CD4-positive, alpha-beta T cell treated with Interleukin-10 for 1 hour (primary cell): ENCODE measurements around the gene SYNJ1.

Experiments
- DNase-seq: peaks from one replicate; pipeline ENCODE4 v3.0.0-alpha.2; 2020

Gene SYNJ1

DNA sequence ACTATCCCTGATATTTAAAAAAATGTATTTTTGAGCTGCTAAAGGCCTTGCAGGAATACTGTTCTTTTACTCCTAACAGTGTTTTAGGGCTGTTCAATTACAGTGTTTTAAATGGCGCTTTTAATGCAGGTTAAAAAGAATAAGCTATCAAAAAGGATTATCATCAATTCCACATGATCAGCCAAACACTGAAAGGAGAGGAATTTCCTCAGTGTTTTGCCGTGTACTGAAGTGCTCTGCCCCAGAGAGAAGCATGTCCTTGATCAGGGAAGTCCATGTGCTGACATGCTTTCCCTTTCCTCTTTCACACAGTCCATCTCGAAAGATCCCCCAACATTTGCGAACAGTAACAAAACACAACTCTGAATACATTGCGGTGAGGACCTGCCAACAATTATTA lies 119.0 kb downstream of the SYNJ1 start:
- no peak for DNase-seq

DNA sequence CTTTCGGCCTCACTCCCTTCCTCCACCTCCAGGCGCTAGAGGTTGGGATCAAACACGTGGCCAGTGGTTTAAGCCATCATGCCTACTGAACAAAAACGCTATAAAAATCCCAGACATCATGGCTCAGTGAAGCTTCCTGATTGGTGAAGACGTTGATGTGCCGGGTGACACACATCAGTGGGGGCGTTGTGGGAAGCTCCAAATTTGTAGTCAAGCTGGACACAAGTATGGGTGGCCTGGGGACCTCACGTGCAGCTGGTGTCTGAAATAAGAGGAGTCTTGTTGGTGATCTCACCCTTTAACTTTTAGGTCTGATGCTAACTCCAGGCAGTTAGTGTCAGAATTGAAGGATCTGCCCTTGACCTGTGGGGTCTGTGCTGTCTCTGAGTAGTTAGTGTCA lies 122.3 kb downstream of the SYNJ1 start:
- no peak for DNase-seq

DNA sequence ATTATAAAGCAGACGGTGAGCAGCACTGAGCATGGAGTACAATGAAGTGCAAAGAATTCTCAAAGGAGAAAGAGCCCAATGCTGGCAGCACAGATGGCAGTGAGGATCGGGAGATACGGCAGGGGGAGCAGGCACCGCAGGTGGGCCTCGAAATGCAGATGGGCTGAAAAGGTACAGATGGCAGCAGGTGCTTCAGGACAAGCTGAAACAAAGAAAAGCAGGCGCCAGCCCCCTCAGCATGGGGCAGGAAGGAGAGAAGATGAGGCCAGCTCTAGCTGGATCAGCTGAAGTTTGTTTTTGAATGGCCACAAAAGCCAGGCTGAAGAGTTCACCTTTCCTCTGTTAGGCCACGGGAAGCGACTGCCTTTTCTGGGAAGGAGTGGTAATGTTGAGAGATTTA lies 123.3 kb downstream of the SYNJ1 start:
- no peak for DNase-seq

DNA sequence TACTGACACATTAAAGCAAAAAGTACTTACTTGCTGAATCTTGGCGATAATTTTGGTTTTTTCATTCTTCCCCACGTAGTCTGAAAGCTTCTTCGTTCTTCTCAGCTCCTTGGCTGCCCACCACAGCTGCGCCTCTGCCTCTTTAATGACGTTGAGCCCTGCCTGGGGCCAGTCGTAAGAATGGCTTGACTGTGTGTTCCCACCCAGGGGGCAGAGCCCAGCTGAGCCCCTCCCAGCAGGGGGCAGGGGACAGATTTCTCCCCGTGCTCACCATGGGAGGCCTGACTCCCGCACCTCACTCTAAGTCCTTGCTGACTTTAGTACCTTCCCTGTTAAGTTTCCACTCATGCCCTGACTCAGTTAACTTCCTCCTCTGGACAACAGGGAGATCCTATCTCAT lies 124.7 kb downstream of the SYNJ1 start:
- DNase-seq, result no peak

DNA sequence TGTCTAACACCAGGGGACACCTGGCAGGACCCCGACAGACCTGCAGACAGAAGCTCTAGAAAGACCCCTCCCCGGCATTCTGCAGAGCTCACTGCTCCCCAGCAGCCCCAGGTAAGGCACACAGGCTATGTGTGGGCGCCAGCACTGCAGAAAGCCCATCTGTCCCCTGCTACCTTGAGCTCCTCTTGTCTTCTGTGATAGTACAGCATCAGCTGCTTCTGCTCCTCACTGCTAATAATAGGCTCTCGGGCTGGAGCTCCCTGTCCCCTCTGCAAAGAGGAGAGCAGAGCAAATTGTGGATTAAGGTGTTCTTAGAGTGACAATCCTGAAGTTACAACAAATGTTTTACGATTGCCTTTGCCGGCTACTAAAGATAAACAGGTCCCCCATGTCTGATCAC lies 125.7 kb downstream of the SYNJ1 start:
- DNase-seq, result no peak

DNA sequence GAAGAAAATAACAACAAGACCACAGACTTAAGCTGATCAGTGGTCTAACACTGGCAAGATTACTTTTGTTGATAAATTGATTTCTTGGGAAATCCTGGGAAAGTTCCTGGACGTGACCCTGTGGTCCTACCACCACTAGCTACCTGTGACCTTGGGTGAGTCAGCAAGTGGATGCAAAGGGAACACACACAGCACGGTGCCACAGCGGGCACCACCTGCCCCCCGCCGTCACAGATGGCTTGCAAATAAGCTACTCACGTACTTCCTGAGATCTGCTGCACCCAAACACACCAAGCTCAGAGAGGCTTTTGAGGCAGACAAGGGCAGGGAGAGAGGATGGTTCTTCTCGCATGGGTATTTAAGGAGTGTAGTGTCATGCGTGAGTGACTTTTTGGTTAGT lies 128.3 kb downstream of the SYNJ1 start:
- DNase-seq, result no peak

DNA sequence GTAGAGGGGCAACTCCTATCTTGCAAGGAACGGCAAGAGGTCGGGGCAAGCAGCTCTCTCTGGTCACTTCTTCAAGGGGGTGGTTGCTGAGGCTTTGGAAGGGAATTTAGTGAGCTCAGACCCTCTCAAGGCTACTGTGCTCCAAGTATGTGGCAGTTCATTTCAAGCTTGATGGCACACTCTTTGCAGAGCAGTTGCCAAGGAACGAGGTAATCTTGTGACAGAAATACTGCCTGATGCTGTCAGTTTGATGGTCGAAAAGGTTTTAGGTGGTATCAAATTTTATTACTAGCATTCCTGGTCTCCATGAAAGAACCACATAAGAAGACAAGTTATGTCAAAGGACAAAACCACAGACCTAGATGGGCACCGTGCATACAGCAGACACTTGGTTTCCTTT lies 128.7 kb downstream of the SYNJ1 start:
- no peak for DNase-seq

DNA sequence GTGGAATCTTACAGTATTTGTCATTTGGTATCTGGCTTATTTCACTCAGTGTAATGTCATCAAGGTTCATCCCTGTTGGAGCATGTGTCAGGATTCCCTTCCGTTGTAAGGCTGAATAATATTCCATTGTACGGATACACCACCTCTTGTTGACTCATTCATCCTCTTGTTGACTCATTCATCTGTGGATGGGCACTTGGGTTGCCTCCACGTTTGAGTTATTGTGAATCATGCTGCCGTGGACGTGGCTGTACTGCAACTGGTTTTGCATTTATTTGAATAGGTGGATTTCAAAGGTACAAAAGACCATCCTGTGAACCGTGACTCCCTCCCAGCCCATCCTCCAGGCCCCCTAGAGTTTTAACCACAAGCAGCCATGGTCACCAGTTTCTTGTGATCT lies 130.6 kb downstream of the SYNJ1 start:
- no peak for DNase-seq

DNA sequence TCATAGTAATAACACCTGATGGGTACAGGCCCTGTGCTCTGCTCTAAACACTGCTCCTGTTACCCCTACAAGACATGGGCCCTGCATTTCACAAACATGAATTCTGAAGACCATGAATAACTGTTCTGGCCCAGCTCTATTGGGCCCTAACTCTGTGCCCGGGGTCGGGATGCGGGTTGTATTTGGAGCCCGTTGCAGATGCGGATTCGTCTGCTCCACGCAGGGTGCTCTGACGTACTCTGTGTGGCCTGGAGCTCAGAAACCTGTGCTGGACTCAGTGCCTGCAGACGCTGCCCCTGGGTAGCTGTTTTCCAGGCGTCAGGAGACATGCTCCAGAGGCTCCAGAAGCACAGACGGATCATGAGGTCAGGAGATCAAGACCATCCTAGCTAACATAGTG lies 132.4 kb downstream of the SYNJ1 start:
- DNase-seq, result no peak

DNA sequence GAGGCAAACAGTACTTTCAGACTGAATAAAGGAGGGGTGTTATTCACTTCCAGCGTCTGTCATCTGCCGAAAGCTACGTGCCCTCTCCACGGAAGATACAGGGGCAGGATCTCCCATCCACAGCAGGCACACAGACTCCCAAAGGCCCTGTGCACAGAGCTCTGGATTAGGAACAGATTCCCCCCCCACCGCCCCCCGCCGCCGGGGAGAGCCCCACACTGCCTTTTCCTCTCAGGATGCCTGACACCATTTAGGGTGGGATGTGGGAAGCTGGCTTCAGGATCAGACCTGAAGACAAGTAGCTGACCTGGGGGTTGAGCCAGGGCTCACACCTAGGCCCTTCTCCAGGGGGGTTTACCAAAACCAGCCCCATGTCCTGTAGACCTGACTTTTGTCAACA lies 134.1 kb downstream of the SYNJ1 start:
- DNase-seq, result no peak

DNA sequence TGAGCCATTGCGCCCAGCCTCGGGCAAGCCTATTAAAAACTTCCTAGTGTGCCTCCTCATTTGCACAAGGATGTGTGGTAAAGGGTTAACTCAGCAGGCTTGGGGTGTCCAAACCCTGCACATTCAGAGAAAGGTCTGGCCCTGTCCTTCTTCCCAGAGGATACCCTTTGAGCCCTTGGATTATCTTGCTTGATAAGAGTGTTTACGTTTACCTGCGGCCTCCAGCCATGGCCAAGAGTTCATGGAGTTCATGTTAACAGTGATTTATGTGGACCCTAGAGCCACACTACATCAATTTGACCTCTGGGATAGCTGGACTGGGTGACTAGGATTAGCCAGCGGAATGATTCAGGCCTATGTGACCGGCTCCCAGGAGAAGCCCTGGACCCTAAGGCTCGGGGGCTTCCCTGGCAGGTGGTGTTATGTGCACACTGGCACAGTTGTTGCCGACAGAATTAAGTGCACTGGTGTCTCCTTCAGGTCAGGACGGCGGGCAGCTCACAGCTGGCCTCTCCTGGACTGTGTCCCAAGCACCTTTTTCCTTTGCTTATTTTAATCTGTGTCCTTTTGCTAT lies 134.8 kb downstream of the SYNJ1 start:
- no peak for DNase-seq

DNA sequence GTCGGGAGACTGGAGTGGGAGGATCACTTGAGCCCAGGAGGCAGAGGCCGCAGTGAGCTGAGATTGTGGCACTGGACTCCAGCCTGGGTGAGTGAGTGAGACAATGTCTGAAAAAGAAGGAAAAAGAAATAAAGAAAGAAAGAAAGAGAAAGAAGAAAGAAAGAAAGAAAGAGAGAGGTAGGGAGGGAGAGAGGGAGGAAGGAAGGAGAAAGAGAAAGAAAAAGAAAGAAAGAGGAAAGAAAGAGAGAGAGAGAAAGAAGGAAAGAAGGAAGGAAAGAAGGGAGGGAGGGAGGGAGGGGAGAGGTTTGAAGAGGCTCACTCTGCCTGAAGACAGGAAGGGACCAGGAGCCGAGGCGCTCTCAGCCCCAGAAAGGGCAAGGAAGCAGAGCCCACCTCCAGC lies 137.7 kb downstream of the SYNJ1 start:
- no peak for DNase-seq

DNA sequence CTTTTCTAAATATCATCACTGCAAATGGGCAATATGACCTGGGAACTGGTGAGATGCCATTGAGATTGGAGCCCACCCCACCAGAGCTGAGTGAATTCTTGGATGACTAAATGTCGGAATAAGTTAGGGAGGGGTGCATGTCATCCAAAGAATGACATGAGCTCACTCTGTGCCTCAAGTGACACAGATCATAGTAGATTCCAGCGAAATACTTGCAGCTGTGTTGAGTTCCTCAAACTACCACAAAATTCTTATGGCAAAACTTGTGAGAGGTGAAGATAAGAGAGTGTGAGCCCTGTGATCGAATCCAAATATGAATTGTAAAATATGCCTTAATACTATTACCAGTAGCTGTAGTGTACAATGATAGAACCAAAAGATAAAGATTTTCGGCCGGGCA lies 140.2 kb downstream of the SYNJ1 start:
- DNase-seq, result no peak

DNA sequence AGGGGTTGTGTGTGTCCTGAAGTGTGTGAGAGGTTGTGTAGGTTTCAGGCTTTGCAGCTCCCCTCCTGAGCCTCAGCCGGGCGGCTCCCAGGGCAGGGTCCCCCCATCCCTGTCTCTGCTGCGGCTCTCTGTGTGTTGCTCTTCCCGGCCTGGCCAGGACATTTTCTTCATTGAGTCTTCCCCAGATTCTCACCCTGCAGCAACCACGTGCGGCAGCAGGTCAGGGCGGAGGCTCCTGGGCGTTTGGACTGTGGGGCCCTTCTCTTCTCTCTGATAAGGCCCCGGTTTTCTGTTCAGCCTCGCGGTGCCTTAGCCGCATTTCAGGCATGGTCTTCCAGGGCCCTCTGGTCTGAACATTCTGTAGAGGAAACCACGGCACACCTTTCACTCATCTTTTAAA lies 140.7 kb downstream of the SYNJ1 start:
- DNase-seq, result no peak

DNA sequence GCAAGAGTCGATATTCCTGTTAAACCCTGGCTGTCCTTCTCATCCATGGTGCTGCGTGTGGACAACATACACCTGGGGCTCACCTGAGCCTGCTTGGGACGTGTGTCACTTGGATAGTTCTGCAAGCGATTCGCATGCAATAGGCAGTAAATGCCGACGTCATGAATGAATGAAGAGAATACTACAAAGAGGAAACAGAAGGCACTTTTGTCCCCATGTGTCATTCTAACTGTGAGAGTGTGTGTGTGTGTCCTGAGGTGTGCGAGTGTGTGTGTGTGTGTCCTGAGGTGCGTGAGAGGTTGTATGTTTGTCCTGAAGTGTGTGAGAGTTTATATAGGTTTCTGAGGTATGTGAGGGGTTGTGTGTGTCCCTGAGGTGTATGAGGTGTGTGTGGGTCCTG lies 141.8 kb downstream of the SYNJ1 start:
- DNase-seq, result no peak

DNA sequence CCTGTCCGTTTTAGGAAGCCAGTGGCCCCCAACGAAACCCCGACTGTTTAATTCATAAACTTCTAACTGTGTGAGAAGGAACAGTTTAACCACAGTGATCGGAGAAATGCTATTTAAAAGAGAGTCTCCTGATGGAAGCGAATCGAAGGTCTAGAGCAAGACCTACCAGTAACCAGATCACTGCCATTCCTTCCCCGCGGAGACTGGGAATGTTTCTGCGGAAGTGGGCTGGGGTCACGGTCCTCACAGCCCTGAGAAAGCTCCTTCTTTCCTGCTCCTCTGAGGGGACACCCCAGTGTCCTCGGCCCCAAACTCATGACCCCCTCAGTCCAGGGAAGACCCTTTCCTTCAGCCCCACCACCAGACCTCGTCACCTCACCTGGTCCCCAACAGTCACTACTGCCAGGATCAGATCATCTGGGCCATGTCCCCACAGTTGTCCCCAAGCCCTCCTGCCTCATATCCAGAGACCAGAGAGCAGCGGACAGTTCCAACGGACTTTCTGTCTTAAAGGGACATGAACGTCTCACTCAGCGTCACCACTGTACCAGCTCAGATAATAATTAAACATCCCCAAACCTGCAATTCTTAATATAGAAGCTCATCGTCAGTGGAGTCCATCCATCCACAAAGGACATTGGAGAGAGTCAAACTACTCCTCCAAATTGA lies 142.6 kb downstream of the SYNJ1 start, which contains the start of gene TCP10L:
Gene TCP10L, minus strand, starts transcription at position 482 of the 669 bp plus-strand sequence. CDS start 1,219 bp downstream, outside the sequence.
- DNase-seq, result no peak

DNA sequence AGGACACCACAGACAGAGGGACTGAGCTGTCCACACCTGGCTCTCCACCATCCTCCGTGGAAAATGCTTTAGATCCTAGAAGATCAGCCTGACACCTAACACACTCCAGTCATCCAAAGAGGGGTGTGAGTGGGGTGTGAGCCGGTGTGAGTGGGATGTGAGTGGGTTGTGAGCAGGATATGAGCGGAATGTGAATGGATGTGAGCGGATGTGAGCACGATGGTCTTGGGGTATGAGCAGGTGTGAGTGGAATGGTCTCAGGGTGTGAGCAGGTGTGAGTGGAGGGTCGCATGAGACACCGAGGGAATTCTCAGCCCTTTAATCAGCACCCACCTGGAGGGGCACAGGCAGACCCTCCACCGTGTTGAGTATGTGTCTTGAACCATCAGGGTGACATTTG lies 143.3 kb downstream of the SYNJ1 start:
- no peak for DNase-seq

DNA sequence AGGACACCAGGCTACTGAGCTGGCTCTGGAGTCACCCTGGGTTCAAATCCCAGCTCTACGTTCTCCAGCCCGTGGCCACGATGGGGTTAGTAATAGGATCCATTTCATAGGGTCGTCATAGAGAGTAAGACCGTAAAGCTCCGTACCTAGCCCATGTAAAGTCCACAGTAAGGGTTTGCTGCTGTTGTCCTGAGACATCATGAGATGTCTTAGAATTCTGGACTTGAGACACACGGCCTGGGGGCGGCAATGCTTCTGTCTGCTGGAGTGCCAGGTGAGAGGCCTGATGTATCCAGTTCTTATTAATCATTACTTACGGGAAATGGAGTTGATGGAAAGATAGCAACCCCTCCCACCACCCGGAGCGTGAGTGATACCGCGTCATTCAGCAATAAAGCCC lies 146.1 kb downstream of the SYNJ1 start:
- no peak for DNase-seq

DNA sequence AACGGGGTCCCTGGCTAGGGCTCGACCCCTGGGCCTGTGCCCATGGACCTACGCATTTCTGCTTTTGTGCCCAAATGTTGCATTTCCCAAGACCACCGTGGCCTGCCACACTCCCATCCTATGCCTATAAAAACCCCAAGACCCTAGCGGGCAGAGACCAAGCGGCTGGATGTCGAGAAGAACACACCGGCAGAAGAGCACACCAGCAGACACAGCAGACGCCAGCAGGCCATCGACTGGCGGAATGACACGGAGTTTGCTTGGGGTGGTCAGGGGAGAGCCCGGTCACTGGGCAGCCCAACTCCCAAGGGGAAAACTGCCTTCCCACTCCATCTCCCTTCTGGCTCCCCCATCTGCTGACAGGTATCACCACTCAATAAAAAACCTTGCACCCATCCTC lies 146.9 kb downstream of the SYNJ1 start:
- DNase-seq, result no peak
